Prostate gland (tissue), 2 donors: ENCODE measurements around the gene NUDT11.

Experiments
- POLR2A ChIP-seq: fragments of 450-650 bp; IDR thresholded peaks from one replicate; pipeline ENCODE4 v1.6.1; 2016; ENCODE audit warnings: antibody characterized with exemption, mild to moderate bottlenecking
- TF ChIP-seq, protein P1 (sequence below), 4 experiments: fragments of 200-600 bp in 2 of 4; fragments of 450-650 bp in 2 of 4; sonication (generic) in 2 of 4; IDR thresholded peaks; 1 replicate in 3 of 4; 2 replicates in 1 of 4; pipeline ENCODE4 v1.5.1; 2016 to 2019; ENCODE audit warnings: antibody characterized with exemption in 4 of 4, mild to moderate bottlenecking in 2 of 4, moderate library complexity in 2 of 4

DNA sequence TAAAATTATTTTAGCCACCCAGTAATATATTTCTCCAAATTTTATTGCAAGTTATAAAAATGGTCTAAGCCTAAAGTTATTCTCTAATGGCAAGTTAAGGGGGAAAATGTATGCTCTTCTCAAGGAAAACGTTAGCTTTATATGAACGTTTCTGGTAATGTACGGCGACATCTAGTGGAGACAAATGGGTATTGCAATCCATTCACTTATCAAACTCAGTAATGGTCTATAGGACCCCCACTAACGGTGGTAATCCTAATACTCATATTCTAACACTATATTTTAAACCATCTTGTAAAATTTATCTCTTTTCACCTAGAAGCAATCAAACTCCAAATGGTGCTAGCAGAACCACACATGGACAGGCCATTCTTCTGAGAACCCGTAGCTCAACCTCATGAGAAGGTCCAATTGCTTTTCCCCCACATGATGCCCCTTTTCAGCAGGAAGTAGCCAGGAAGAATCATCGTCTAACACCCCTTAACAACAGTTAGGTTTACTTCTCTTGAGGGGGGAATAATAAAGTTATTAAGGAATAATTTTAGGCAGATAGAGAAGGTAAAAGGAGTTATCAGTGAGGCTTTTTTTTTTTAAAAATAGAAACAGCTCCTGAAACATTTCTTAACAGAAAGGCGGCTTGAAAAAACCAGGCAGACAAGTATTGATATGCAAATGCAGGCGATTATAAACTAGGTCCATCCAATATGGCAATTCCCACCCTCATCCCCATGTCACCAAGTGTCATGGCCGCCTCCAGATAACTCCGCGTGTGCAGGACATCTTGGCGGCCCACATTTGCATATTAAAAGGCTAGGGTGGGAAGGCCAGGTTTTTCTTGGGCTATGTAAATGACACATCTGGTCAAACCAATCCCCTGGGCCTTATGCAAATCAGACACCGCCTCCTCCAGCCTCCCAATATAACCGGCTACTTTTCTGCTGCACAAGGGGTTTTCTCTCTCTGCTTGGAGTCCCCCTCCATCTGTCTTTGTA lies 35.0 kb downstream of the NUDT11 start:
- TF ChIP-seq, protein P1, sequence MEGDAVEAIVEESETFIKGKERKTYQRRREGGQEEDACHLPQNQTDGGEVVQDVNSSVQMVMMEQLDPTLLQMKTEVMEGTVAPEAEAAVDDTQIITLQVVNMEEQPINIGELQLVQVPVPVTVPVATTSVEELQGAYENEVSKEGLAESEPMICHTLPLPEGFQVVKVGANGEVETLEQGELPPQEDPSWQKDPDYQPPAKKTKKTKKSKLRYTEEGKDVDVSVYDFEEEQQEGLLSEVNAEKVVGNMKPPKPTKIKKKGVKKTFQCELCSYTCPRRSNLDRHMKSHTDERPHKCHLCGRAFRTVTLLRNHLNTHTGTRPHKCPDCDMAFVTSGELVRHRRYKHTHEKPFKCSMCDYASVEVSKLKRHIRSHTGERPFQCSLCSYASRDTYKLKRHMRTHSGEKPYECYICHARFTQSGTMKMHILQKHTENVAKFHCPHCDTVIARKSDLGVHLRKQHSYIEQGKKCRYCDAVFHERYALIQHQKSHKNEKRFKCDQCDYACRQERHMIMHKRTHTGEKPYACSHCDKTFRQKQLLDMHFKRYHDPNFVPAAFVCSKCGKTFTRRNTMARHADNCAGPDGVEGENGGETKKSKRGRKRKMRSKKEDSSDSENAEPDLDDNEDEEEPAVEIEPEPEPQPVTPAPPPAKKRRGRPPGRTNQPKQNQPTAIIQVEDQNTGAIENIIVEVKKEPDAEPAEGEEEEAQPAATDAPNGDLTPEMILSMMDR (IDR thresholded peaks at IDR 0.05): peak; percentile 49 to 61 (median 52)
- TF ChIP-seq POLR2A: no peak
